CD8-positive, alpha-beta memory T cell (primary cell): ENCODE measurements around the gene PLA2G2D. TPM values are rescaled to one million over a fixed set of nuclear protein-coding genes. Genes with fewer than 3 reads are reported as not detected.

Experiments
- CTCF ChIA-PET: fragments of 350-600 bp; sonication (Branson Sonifier 250); formaldehyde crosslinking; loops from one replicate; lab custom pipeline; 2021; ENCODE audit warnings: antibody characterized with exemption; lab: Charles Lee
- POLR2A ChIA-PET: fragments of 350-600 bp; sonication (Branson Sonifier 250); formaldehyde crosslinking; loops from one replicate; lab custom pipeline; 2021; ENCODE audit warnings: antibody characterized with exemption; lab: Charles Lee
- DNase-seq, 5 donors: peaks; one replicate each; pipeline versions ENCODE4 v3.0.0 to v3.0.0-alpha.2; 2020 to 2022; ENCODE audit warnings: mixed read lengths in 1 of 5
- H3K27ac ChIP-seq: one replicate; pipeline ENCODE4 v1.7.0; 2013; ENCODE audit warnings: low read depth, mild to moderate bottlenecking, low read length, moderate library complexity
- H3K27me3 ChIP-seq: 2 replicates; pipeline ENCODE4 v1.7.0; 2013; ENCODE audit warnings: low read length, mild to moderate bottlenecking; ENCODE audit not compliant: insufficient read depth, poor library complexity, severe bottlenecking
- H3K36me3 ChIP-seq: 2 replicates; pipeline ENCODE4 v1.7.0; 2013; ENCODE audit warnings: mild to moderate bottlenecking, low read length, moderate library complexity; ENCODE audit not compliant: insufficient read depth
- H3K4me1 ChIP-seq: 2 replicates; pipeline ENCODE4 v1.7.0; 2013; ENCODE audit warnings: mild to moderate bottlenecking, low read length, moderate library complexity; ENCODE audit not compliant: insufficient read depth
- H3K4me3 ChIP-seq: 2 replicates; pipeline ENCODE4 v1.7.0; 2013; ENCODE audit warnings: mild to moderate bottlenecking, low read length
- H3K9me3 ChIP-seq: 2 replicates; pipeline ENCODE4 v1.7.0; 2013; ENCODE audit warnings: mild to moderate bottlenecking, low read length
- H3K27ac Mint-ChIP-seq, 8 donors: one replicate each; pipeline ENCODE4 v1.8.0; 2020 to 2021; ENCODE audit warnings: mixed read lengths in 8 of 8, mild to moderate bottlenecking in 6 of 8, inconsistent platforms in 3 of 8, moderate library complexity in 3 of 8
- H3K27me3 Mint-ChIP-seq, 2 donors: one replicate each; pipeline ENCODE4 v1.8.0; 2020 to 2021; ENCODE audit warnings: mixed read lengths in 2 of 2, mild to moderate bottlenecking in 1 of 2, moderate library complexity in 1 of 2
- H3K36me3 Mint-ChIP-seq, 3 donors: one replicate each; pipeline ENCODE4 v1.8.0; 2020 to 2021; ENCODE audit warnings: mixed read lengths in 3 of 3, inconsistent platforms in 1 of 3, mild to moderate bottlenecking in 1 of 3
- H3K4me1 Mint-ChIP-seq, 3 donors: one replicate each; pipeline ENCODE4 v1.8.0; 2020 to 2021; ENCODE audit warnings: mixed read lengths in 3 of 3, inconsistent platforms in 1 of 3, mild to moderate bottlenecking in 1 of 3
- H3K4me3 Mint-ChIP-seq, 7 donors: one replicate each; pipeline ENCODE4 v1.8.0; 2020 to 2021; ENCODE audit warnings: mixed read lengths in 7 of 7, mild to moderate bottlenecking in 6 of 7, moderate library complexity in 4 of 7, inconsistent platforms in 2 of 7
- H3K9me3 Mint-ChIP-seq, 5 donors: one replicate each; pipeline ENCODE4 v1.8.0; 2020 to 2022; ENCODE audit warnings: mixed read lengths in 5 of 5, mild to moderate bottlenecking in 3 of 5, moderate library complexity in 2 of 5, inconsistent platforms in 1 of 5
- polyA plus RNA-seq: library from polyadenylated mRNA; unstranded; fragments of 300-500 nt; fragmentation: Illumina TruSeq; gene quantifications from one replicate; pipeline ENCODE4 v1.2.3, GENCODE V29; 2021
- total RNA-seq, 2 experiments: library from RNA; stranded (reverse); gene quantifications; one replicate each; pipeline ENCODE4 v1.2.3, GENCODE V29; 2021

Gene PLA2G2D
- total and polyA plus RNA-seq, 3 experiments from 2014 or later, result not detected

DNA sequence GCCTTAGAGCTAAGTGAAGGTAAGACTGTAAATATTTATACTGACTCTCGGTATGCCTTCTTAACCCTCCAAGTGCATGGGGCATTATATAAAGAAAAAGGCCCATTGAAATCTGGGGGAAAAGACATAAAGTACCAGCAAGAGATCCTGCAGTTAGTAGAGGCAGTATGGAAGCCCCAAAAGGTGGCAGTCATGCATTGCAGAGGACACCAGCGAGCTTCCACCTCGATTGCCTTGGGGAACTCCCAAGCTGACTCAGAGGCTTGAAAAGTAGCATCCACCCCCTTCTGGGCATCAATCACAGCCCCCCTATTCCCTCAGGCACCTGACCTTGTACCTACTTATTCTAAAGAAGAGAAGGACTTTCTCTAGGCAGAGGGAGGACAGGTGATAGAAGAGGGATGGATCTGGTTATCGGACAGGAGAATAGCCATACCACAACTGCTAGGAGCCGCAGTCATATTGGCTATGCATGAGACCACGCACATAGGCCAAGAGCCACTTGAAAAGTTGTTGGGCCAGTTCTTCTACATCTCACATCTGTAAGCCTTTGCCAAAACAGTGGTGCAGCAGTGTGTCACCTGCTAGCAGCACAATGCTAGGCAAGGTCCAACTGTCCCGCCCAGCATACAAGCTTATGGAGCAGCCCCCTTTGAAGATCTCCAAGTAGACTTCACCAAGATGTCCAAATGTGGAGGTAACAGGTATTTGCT lies 39.2 kb upstream of the PLA2G2D start:
- Mint-ChIP-seq H3K9me3 (peaks cover 10 to 58% (median 52%) of the 10 kb centered on the region in 5 donors), H3K27ac (no peak overlapping the region), H3K27me3 (peaks cover 0 to 3% of the 10 kb centered on the region in 2 donors), H3K4me3 (no peak overlapping the region), H3K4me1 (peaks cover 6 to 13% (median 10%) of the 10 kb centered on the region in 3 donors), H3K36me3 (peaks cover 0 to 50% (median 2%) of the 10 kb centered on the region in 3 donors)
- Histone ChIP-seq H3K27me3 (no peaks in the 10 kb centered on the region), H3K27ac (no peak overlapping the region), H3K36me3 (no peaks in the 10 kb centered on the region), H3K4me3 (no peak overlapping the region), H3K9me3 (peaks cover 19% of the 10 kb centered on the region), H3K4me1 (no peaks in the 10 kb centered on the region)
- DNase-seq, result no peak
- POLR2A ChIA-PET, result no interaction called here
- CTCF ChIA-PET, result interaction anchor here (1.4 to 1.5 kb wide), 2 partner anchors 12 to 37 kb away, joined by 3 read pairs; no protein-coding TSS in a partner anchor

DNA sequence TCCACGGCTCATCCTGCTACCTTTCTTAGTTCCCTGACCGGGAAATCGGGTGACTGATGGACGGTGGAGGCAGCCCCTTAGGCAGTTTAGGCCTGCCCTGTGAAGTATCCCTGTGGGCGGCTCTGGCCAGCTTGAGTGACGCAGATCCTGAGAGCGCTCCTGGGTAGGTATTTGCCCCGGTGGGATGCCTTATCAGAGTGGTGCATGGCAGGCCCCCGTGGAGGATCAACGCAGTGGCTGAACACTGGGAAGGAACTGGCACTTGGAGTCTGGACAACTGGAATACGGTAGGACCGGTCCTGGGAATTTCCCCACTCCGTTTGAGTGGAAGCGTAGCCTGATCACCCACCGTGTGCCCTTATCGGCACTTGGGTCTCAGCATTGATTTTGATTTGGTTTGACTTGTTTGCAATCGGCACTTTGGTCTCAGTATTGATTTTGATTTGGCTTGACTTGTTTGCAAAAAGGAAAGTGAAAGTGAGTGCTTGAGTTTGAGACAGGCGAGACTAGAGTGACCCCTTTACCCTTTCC lies 35.0 kb upstream of the PLA2G2D start:
- peaks cover 0 to 19% (median 0%) of the 10 kb centered on the region in 3 donors for H3K36me3 Mint-ChIP-seq
- Histone ChIP-seq H3K36me3 (no peaks in the 10 kb centered on the region), H3K9me3 (peaks cover 5% of the 10 kb centered on the region), H3K4me1 (no peaks in the 10 kb centered on the region), H3K4me3 (peak overlapping the region; percentile 22), H3K27ac (no peak overlapping the region), H3K27me3 (no peaks in the 10 kb centered on the region)
- peaks cover 0 to 3% of the 10 kb centered on the region in 2 donors for H3K27me3 Mint-ChIP-seq
- H3K9me3 Mint-ChIP-seq, result peaks cover 0 to 19% (median 15%) of the 10 kb centered on the region in 5 donors
- ChIA-PET POLR2A (no interaction called here), CTCF (interaction anchor here (0.7 kb wide), 1 partner anchor 271 kb away, joined by 3 read pairs; no protein-coding TSS in a partner anchor)
- peak overlapping the region in 5 of 8 donors; percentile 6 to 84 (median 58) for H3K27ac Mint-ChIP-seq
- peaks cover 9 to 21% (median 10%) of the 10 kb centered on the region in 3 donors for H3K4me1 Mint-ChIP-seq
- DNase-seq, result no peak
- H3K4me3 Mint-ChIP-seq, result peak overlapping the region in 6 of 7 donors; percentile 49 to 75 (median 64)

DNA sequence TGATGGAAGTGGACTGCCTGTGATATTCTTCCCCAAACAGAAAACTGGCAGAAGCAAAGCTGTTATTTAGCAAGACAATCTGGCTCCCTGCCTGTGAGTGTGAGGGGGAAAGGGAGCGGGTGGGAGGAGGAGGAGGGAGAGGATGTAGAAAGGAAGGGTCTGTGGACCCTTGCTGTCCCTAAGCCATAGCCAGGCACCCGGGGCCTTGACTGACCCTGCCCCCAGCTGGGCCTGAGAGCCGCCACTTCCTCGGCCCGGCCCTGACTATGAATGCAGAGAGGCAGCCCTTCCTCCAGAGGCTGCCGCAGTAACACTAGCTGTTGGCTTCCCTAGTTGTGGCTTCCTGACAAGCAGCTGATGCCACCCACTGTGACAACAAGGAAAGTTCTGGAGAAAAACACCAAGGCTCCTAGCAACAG lies 33.7 kb upstream of the PLA2G2D start:
- Histone ChIP-seq H3K27ac (no peak overlapping the region), H3K9me3 (no peaks in the 10 kb centered on the region), H3K4me3 (no peak overlapping the region), H3K27me3 (no peaks in the 10 kb centered on the region), H3K4me1 (no peaks in the 10 kb centered on the region), H3K36me3 (no peaks in the 10 kb centered on the region)
- ChIA-PET CTCF (interaction anchor here (0.8 to 3.5 kb wide), 11 partner anchors 8 to 275 kb away, joined by 3 to 31 read pairs (median 4); partner anchors contain the start of gene OTUD3), POLR2A (interaction anchor here (0.7 kb wide), 1 partner anchor 37 kb away, joined by 12 read pairs; no protein-coding TSS in a partner anchor)
- peaks cover 0 to 7% (median 5%) of the 10 kb centered on the region in 5 donors for H3K9me3 Mint-ChIP-seq
- no peak for DNase-seq
- peaks cover 0 to 3% of the 10 kb centered on the region in 2 donors for H3K27me3 Mint-ChIP-seq
- peaks cover 9 to 21% (median 10%) of the 10 kb centered on the region in 3 donors for H3K4me1 Mint-ChIP-seq
- H3K27ac Mint-ChIP-seq, result no peak overlapping the region
- H3K36me3 Mint-ChIP-seq, result peaks cover 0 to 7% (median 0%) of the 10 kb centered on the region in 3 donors
- peak overlapping the region in 1 of 7 donors; percentile 44 for H3K4me3 Mint-ChIP-seq

DNA sequence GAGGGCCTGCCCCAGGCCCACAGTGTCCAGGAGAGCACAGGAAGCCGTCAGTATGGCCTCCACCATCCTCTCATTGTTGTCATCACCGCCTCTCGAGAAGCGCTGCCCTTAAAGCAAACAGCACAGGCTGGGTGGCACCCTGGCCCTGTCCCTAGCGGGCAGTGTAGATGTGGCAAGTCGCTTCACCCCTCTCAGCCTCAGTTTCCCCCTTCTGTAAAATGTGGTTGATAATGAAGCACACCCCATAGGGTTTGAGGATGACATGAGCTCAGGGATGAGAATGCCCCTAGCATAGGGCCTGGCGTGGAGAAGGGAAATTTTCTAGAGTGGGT lies 33.2 kb upstream of the PLA2G2D start:
- POLR2A ChIA-PET, result no interaction called here
- no peaks in the 10 kb centered on the region for H3K9me3 ChIP-seq
- CTCF ChIA-PET, result interaction anchor here (0.8 to 3.5 kb wide), 17 partner anchors 9 to 342 kb away, joined by 3 to 31 read pairs (median 5); partner anchors contain the start of gene OTUD3
- no peaks in the 10 kb centered on the region for H3K27me3 ChIP-seq
- no peaks in the 10 kb centered on the region for H3K36me3 ChIP-seq
- H3K4me1 ChIP-seq, result no peaks in the 10 kb centered on the region
- peaks cover 0 to 4% (median 0%) of the 10 kb centered on the region in 3 donors for H3K36me3 Mint-ChIP-seq
- H3K27me3 Mint-ChIP-seq, result peaks cover 0 to 3% of the 10 kb centered on the region in 2 donors
- H3K27ac Mint-ChIP-seq, result peak overlapping the region in 3 of 8 donors; percentile 35 to 59 (median 36)
- no peak for DNase-seq
- H3K4me1 Mint-ChIP-seq, result peaks cover 9 to 21% (median 10%) of the 10 kb centered on the region in 3 donors
- H3K27ac ChIP-seq, result no peak overlapping the region
- H3K4me3 ChIP-seq, result no peak overlapping the region
- peak overlapping the region; percentile 80 to 84 (median 82) for H3K4me3 Mint-ChIP-seq
- H3K9me3 Mint-ChIP-seq, result peaks cover 0 to 5% (median 1%) of the 10 kb centered on the region in 5 donors

- peaks cover 0 to under 1% (median 0%) of the 10 kb centered on the region in 5 donors for H3K9me3 Mint-ChIP-seq
Measured at GRCh38 chr1:20151906-20152598, 32.7 kb upstream of the PLA2G2D start.

DNA sequence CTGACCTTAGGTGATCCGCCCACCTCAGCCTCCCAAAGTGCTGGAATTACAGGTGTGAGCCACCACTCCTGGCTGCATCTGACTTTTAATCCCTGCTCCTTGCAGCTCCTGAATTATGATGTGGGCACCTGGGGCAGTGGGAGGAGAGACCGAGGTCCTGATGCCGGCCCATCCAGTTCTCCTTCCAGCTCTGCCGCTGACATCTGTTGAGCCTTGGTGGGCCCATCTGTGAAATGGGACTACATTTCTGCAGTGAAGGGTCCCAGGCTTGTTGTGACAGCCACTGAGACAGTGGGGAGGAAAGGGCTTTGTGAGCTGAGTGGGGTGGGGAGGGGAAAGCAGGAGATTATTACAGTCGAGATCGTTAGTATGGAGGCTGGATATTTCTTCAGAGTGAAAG lies 31.6 kb upstream of the PLA2G2D start:
- peak overlapping the region in 1 of 7 donors; percentile 13 for H3K4me3 Mint-ChIP-seq
- no peaks in the 10 kb centered on the region for H3K9me3 Mint-ChIP-seq
- Histone ChIP-seq H3K4me1 (no peaks in the 10 kb centered on the region), H3K36me3 (no peaks in the 10 kb centered on the region), H3K9me3 (no peaks in the 10 kb centered on the region), H3K27me3 (no peaks in the 10 kb centered on the region), H3K27ac (no peak overlapping the region), H3K4me3 (no peak overlapping the region)
- peaks cover 9 to 21% (median 10%) of the 10 kb centered on the region in 3 donors for H3K4me1 Mint-ChIP-seq
- H3K36me3 Mint-ChIP-seq, result no peaks in the 10 kb centered on the region
- H3K27ac Mint-ChIP-seq, result no peak overlapping the region
- ChIA-PET CTCF (interaction anchor here (1.2 to 3.5 kb wide), 3 partner anchors 36 to 269 kb away, joined by 5 to 31 read pairs (median 5); partner anchors contain the start of genes OTUD3 and PLA2G2C), POLR2A (no interaction called here)
- DNase-seq, result no peak
- peaks cover 0 to 4% of the 10 kb centered on the region in 2 donors for H3K27me3 Mint-ChIP-seq

More at GRCh38 chr1:20151906-20152598, 32.7 kb upstream of the PLA2G2D start:
- Mint-ChIP-seq H3K27me3 (peaks cover 0 to 2% of the 10 kb centered on the region in 2 donors), H3K36me3 (no peaks in the 10 kb centered on the region), H3K4me3 (peak overlapping the region; percentile 80 to 84 (median 82)), H3K4me1 (peaks cover 9 to 21% (median 10%) of the 10 kb centered on the region in 3 donors), H3K27ac (peak overlapping the region in 3 of 8 donors; percentile 35 to 59 (median 36))
- peak; percentile 62 to 80 (median 71) for DNase-seq
- CTCF ChIA-PET, result interaction anchor here (0.8 to 3.5 kb wide), 16 partner anchors 8 to 342 kb away, joined by 3 to 31 read pairs (median 5); partner anchors contain the start of genes OTUD3 and PLA2G2C
- no peaks in the 10 kb centered on the region for H3K27me3 ChIP-seq
- POLR2A ChIA-PET, result no interaction called here
- no peak overlapping the region for H3K27ac ChIP-seq
- no peaks in the 10 kb centered on the region for H3K9me3 ChIP-seq
- no peaks in the 10 kb centered on the region for H3K36me3 ChIP-seq
- H3K4me1 ChIP-seq, result no peaks in the 10 kb centered on the region
- peak overlapping the region; percentile 55 for H3K4me3 ChIP-seq

- no peak for DNase-seq
- ChIA-PET CTCF (no interaction called here), POLR2A (no interaction called here)
- H3K36me3 ChIP-seq, result no peaks in the 10 kb centered on the region
- H3K27ac Mint-ChIP-seq, result no peak overlapping the region
- H3K27ac ChIP-seq, result no peak overlapping the region
- H3K36me3 Mint-ChIP-seq, result no peaks in the 10 kb centered on the region
- H3K4me3 Mint-ChIP-seq, result no peak overlapping the region
- no peaks in the 10 kb centered on the region for H3K4me1 ChIP-seq
- H3K9me3 ChIP-seq, result no peaks in the 10 kb centered on the region
- H3K9me3 Mint-ChIP-seq, result no peaks in the 10 kb centered on the region
- peaks cover 9 to 21% (median 10%) of the 10 kb centered on the region in 3 donors for H3K4me1 Mint-ChIP-seq
- H3K4me3 ChIP-seq, result no peak overlapping the region
- peaks cover 0 to 2% of the 10 kb centered on the region in 2 donors for H3K27me3 Mint-ChIP-seq
- no peaks in the 10 kb centered on the region for H3K27me3 ChIP-seq
Measured at GRCh38 chr1:20150326-20150705, 31.0 kb upstream of the PLA2G2D start.
